H4 (cell line): Measurements from ENCODE around the gene C11orf24. TPM values are rescaled to one million over a fixed set of nuclear protein-coding genes. Genes with fewer than 3 reads are reported as not detected.

ENCODE experiments used
- DNase-seq: peaks from one replicate; pipeline ENCODE4 v3.0.0-alpha.2; 2015; ENCODE audit warnings: low spot score
- total RNA-seq: library from RNA; depleted of rRNA; stranded (reverse); fragments of >200 nt; shearing (Covaris generic); gene quantifications from 2 replicates; pipeline ENCODE4 v1.2.3, GENCODE V29; 2014

Gene C11orf24
- total RNA-seq, 1 experiment from 2014 or later = 62.5 TPM

DNA sequence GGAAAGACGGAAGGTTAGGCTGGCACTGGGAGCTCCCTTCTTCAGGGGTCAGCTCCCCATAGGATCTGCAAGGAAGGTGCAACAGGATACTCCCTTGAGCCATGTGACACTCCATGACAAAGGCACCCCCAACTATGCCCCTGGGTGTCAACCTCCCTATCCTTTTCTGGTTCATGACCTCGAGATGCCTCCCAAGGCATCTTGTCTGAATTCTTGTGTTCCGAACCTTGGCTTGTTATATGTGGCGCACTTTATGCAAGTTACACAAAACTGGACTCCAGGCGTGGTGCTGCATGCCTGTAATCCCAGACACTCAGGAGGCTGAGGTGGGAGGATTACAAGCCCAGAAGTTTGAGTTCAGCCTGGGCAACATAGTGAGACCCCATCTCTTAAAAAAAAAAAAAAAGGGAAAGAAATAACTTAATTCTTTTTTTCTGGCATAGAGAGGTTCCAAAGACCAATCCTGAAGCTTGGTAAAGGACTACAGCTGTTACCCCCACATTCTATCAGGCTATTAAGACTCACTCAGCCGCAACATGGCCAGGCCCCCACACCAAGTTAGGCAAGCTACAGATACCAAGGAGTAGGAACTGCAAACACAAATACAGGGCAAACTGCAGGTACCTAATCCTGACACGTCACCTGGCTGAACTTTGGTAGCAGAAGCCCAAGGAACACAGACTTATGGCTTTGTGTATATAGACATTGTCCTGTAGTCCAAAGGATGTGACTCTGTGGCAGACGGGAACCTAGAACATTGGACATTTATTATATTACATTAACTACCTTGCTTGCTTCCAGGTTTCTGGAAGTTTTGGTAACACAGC is 1.4 kb downstream of the C11orf24 start:
- DNase-seq = no peak

DNA sequence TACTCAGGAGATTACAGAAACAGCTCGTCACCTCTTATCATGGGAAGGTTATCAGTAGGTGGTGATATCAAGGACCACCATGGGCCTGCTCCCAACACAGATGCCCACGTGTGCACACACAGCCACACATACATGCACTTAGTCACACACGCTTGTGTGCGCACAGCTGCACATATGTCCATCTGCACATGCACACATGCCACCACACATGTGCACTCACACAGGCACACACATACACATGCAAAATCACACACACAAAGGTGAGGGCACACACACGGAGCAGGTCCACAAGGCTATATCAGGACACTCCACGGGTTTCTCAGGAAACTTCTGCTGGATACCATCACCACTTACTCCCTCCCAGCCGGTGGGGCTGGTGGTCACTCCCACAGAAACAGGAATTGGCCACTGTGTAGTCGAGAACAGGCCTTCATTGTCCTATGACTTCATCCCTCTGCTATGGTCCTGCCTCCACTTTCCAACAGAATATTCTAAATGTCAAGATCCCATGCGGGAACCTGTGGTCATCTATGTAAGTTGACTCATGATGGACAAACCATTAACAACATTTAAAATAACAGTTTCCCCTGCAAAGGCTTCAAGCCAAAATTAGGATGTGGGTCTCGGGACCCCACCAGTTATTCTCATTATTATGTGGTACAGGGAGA is 2.2 kb downstream of the C11orf24 start:
- no peak for DNase-seq

DNA sequence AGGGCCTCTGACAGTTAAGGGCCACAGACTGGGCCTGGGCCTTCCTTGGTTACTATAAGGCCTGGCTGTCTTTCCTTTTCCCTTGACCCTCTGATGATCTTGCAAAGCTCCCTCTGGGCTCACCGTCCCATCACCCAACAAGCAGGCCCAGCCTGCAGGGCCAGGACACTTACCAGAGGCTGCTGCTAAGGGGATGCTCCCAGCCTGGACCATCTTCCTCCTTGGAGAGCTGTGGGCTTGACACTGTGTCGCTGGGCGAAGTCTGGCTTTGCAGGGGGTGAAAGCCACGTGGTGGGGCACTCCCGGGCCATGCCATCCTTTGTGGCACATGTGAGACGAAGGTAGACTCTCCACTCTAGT is 3.9 kb downstream of the C11orf24 start:
- no peak for DNase-seq

DNA sequence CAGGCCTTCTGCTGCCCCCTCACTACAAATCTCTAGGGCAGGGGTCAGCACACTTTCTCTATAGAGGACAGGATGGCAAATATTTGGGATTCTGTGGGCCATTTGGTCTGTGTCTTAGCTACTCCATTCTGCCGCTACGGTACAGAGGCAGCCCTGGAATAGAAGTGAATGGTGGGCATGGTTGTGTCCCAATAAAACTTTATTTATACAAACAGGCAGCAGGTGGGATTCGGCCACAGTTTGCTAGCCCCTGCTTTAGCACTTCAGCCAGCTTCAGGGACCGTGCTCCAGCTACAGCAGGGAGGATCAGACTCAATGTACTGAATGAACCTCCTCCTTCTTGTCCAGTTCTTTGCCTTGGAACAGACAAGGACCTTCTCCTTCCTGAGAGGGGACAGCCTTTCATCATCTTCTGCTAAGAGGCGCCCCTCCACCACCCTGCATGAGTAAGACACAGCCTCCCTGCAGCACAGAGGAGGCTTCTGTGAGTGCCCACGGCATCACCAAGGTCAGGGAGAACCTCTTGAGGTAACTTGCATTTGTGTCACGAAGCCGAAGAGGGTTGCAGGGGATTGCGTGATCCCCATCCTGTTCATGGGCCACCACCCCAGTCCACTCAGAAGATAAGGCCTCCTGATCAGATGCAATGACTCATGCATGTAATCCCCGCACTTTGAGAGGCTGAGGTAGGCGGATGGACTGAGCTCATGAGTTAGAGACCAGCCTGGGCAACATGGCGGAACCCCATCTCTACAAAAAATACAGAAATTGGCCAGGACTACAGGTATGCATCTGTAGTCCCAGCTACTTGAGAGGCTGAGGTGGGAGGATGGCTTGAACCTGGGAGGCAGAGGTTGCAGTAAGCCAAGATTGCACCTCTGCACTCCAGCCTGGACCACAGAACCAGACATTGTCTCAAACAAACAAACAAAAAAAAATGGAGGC is 4.6 kb downstream of the C11orf24 start:
- no peak for DNase-seq

DNA sequence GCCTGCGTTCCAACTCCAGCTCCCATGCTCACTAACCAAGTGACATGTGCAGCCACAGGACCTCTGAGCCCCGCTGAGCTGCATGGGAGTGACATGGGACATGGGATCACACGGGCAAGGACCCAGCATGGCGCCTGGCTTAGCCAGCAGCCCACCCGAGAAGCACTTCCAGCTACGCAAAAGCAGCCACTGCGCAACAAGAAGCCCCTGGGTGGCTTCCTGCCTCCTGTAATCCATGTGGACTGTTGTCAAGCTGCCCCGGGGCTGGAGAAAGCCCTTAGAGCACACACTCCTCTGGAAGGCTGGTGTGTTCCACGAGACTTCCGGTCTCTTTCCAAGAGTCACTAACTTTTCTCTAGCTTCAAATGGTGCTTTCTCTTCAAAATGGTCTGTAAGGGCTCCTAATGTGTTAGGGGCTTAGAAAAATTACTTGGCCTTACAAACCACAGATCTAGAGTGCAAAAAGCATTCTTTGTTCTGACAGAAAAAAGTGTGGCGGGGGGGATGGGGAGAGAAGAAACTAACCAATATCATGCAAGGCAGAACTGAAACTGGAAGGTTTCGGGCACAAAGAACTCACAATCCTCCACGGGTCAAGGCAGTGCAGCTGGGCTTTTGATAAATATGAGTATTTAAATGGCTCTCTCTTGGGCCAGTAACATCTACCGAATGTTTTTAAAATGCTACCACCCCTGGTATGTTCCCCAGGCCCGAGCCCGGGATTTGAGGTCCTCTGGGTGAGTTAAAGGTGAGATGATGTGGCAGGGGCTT is 5.5 kb downstream of the C11orf24 start:
- no peak for DNase-seq

DNA sequence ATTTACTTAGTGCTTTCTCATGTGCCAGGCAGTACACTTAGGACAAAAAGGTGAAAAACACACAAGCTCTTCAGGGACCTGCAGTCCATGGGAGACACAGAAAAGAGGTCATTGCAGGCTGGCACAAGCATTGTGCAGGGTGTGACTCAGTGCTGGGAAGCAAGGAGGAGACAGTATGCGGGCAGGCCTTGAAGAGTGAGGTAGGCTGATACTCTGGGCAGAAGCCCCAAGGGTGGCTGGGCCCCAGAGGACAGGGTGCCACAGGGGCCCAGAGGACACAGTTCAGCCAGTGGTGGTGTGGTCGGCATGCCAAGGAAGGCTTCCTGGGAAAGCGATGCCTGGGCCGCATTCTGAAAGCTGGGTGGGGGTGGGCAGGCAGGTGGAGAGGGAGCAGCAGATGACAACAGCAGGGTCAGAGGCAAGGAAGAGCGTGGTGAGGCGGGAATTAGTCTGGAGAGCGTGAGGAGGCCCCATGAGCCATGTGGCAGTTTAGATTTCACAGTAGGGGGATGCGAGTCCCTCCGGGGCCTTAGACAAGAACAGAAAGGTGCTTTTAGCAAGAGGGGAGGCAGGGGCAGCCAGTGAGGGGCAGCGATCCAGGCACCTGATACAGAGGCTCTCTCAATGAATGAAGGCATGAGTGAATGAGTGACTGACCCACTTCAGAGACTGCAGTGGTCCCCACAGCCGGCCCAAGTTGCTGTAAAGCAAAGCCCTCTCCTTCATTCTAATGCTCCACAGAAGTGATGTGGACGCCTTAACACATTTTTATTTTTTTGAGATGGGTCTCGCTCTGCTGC is 6.8 kb downstream of the C11orf24 start:
- DNase-seq = no peak

DNA sequence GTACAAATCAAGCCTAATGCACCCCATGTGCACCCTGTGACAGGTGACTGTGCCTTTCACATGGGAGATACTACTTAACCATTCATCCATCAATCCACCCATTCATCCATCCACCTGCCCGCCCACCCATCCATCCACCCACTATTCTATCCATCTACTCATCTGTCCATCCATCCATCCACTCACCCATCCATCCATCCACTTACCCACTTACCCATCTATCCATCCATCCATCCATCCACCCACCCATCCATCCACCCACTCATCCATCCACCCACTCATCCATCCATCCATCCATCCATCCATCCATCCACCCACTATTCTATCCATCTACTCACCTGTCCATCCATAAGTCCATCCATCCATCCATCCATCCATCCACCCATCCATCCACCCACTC is 7.5 kb downstream of the C11orf24 start:
- DNase-seq = no peak

DNA sequence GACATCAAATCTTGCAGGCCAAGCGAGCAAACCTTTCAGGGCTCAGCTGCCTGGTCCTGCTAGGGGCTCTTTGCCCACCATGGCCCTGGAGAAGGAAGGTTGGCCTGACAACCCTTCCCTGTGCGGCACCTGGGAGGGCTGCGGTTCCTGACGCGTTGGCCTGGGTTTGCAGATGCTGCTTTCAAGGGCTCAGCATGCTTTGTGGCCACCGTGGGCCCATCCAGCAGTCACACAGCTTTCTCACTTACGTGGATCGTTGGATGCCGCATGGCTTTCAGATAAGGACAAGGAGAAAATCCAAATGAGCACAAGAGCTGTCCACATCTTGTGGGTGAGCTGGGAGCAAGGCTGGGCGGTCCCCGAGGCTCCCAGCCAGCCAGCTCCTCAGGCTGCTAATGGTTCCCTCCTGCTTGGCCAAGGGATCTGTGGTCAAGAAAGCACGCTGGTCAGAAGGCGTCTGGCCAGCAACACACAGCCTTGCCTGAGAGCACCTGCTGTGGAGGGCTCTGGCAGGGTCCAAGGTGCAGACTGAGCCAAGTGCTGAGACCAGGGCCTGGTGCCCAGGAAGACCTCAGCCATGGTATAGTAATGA is 8.2 kb downstream of the C11orf24 start:
- no peak for DNase-seq

DNA sequence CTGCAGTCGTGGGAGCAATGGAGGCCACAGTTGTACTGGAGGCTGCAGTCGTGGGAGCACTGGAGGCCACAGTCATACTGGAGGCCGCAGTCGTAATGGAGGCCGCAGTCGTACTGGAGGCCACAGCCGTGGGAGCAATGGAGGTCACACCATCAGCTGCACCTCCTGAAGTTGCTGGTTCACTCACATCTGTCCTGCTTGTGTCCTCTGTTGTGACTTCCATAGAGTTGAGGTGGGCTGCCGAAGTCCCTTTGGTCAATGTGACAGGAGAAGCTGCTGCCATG is 9.3 kb downstream of the C11orf24 start:
- no peak for DNase-seq

DNA sequence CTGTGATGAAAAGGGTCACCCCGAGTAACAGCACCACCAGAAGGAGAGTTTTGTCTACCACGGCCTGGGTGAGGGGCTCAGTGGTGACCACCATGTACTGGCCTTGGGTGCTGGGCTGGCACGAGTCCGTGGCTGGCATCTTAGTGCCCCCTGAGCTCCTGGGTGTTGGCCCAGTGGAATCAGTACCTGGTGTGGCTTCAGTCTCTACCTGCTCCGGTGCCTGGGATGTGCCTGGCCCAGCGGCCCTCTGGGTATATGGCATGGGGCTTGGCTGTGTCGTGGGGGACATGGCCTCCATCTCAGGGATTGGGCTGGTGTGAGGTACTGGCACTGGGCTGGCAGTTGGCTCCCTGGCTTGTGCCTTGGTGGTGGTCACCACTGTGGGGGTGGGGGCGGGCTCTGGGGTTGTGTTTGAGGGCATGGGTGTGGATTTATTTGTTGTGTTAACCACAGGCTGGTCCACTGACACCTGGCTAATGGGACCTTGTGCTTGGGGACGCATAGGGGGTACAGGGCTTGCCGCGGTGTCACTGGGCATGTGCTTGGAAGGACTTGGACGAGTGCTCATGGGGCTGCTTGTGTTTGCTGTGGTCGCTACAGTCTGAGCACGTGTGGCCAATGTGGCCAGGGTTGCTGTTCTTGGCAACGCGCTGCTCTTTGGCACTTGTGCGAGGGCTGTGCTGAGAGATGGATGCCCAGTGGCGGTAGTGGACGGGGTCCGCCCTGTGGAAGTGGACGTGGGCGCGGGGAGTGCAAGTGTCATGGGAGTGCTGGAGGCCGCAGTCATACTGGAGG is 9.8 kb downstream of the C11orf24 start:
- DNase-seq = no peak

DNA sequence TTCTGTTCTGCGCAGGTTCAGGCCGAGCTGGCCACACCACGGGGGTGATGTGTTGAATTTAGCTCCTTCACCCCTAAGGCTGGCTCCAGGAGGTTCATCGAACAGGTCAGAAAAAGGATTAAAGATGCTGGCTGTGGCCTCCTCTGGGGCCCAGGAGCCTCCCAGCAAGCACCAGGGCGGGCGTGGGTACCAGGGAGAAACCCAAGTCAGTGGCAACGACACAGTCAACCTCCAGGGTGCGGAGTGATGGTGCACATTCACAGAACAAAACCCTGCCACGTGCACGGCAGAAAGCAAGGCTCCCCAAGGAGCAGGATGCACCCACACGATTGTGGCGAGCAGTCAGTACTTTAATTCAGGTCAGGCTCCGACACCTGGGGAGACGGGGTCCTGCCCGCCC is 10.8 kb downstream of the C11orf24 start:
- no peak for DNase-seq

DNA sequence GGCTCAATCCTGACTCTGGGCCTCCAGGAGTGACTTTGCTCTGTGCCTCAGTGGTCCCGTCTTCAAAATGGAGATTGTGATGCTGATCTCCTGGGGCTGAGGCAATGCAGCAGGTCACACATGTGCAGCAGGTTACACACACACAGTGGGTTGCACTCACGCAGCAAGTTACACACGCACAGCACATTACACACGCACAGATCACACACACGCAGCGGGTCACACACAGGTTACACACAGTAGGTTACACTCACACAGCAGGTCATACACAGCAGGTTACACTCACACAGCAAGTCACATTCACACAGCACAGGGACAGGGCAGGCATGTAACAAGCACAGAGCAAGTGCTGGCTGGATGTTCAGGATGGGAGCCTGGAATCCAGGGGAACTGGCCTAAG is 11.3 kb downstream of the C11orf24 start:
- DNase-seq = no peak

DNA sequence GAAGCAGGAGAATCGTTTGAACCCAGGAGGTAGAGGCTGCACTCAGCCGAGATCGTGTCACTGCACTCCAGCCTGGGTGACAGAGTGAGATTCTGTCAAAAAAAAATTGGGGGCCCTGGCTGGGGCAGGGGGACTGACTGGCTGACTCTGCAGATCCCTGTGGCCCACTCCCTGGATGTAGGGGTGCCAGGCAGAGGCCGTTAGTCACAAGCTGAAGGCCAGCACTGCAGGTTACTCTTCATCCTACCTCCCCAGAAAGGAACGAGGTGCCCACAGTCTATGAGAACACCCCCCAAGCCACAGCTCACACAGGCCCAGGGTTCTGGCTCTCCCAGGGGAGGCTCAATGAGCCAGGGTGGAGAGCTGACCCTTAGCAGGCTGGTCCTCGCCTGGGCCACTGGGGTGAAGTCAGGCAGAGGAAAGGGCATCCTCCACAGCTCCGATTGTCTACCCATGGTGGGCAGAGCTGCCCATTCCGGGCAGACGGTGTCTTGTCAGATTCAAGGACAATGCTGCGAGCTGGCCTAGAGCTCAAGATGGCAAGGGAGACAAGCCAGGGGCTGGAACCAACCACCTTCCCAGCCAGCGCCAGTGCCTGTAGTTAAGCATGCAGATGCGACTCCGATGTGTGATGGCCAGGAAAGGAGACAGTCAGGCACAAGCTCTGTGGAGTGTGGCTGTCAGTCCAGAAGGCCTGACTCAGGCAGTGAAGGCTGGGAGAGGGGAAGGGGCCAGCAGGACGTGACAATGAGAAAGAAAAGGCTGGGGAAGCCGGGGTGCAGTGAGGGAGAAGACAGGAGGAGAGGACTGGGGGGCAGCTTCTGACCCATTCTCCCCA is 12.4 kb downstream of the C11orf24 start:
- no peak for DNase-seq

DNA sequence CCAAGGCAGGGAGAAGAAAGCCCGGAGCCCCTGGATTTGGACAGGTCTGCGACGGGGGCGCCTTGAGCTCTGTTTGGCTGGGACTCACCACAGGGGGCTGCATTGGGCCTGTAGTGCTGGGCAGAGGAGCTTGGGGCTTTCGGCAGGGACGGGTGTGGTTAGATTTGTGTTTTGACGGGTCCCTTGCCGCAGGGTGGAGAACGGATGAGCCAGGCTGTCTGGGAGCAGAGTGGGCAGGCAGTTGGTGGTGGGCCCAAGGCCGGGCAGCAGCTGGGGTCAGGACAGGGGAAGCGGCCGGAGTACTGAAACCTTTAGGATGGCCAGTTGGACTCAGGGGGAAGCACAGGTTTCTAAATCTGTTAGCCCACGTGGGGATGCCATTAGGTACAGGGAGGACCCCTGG is 13.4 kb downstream of the C11orf24 start:
- DNase-seq = no peak

DNA sequence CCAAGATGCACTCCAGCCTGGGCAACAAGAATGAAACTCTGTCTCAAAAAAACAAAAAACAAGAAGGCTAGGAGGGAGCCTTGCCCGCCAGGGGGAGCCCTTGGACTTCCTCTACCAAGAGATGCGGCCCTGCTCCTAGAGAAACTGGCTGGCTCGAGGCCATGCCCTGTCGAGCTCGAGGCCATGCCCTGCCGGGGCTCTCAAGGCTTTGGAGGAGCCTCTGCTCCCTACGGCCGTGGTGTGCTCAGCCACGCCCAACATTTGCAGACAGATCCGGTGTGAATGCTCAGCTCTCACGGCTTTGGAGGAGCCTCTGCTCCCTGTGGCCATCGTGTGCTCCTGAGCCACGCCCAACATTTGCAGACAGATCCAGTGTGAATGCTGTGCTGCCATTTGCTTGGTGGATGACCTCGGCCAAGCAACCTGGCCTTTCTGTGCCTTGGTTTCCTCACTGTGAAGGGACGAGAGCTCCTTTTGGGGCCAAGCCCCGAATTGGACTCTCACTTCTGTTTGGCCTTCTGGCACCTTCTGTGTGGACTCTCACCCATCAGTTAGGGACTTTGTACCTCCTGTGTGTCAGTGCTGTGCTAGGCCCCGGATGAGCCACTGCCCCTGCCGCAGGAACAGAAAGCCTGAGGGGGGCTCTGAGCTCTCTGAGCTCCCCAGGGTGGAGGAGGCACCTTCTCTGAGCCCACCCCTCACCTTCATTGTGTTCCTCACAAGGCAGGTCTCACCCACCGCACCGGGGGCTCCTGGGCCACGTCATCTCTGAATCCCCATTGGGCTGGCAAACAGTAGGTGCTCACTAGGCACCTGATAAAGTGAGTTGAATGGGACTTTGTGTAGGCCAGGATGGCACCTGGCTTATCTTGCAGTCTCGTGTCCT is 14.1 kb downstream of the C11orf24 start:
- peak; percentile 88 for DNase-seq

DNA sequence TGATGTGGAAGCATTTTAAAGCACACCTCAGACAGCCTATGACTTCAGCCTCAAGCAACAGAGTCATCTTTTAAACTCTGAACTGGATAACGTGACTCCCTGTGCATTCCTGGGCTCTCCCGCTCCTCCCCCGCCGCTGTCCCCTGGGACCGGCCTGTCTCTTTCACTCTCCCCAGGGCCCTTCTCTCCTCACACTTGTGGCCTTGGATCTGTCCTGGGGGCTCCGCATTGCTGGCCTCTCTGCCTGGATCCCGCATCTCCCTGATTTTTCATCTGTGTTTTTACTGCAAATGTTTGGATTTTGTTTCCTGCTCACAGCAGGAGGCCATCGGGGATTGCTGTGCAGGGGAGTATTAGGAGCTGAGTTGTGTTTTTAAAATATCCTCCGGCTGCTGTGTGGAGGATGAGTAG is 15.4 kb downstream of the C11orf24 start:
- no peak for DNase-seq

DNA sequence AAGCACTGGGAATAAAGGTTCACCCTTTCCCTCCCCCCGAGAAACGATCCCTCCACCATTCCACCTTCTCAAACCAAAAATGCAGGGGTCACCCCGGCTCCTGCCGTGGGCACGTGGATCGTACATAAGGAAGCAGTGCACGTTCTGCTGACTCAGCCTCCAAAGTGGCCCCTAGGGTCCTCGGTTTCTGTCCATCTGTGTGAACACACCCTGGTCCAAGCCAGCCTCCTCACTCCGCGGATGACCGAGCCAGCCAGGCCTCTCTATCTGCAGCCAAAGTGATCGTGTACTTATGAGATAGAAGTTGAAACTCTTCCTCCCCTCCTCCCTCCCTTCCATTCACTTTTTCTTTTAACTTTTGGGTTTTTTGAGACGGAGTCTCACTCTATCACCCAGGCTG is 16.2 kb downstream of the C11orf24 start:
- DNase-seq = no peak

DNA sequence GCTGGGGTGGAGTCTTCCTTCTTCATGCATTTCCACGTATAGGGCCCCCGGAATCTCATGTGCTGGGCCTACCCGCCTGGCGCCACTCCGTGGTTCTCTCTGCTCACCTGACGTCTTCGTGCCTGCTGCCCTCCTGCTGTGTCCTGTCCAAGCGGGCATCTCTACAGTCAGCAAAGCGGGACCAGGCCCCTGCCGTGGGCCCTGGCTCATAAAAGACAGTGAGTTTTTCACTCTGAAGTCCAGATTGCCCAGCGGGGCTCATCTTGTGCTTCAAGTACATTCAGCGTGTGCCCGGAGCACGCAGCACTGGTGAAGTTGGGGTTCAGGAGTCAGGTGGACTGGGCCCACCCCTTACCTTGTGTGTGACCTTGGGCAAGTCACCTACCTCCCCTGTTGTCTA is 17.4 kb downstream of the C11orf24 start:
- DNase-seq = no peak
